Skeletal muscle tissue (tissue), 4 donors: ENCODE measurements around the gene CDKN1C. TPM values are rescaled to one million over a fixed set of nuclear protein-coding genes. Genes with fewer than 3 reads are reported as not detected.
A peak's percentile ranks its signal among the peaks of the same experiment; 100 is the strongest.

ENCODE experiments used
- H3K27ac ChIP-seq: one replicate; pipeline ENCODE4 v1.7.0; 2013; ENCODE audit warnings: mild to moderate bottlenecking, low read depth, low read length, inconsistent platforms
- H3K27me3 ChIP-seq, 3 donors: one replicate each; pipeline ENCODE4 v1.7.0; 2013; ENCODE audit warnings: low read length in 3 of 3; ENCODE audit not compliant: control insufficient read depth in 3 of 3, insufficient read depth in 3 of 3
- H3K36me3 ChIP-seq, 3 donors: one replicate each; pipeline ENCODE4 v1.7.0; 2013; ENCODE audit warnings: low read length in 3 of 3; ENCODE audit not compliant: control insufficient read depth in 3 of 3, insufficient read depth in 3 of 3
- H3K4me1 ChIP-seq, 3 donors: one replicate each; pipeline ENCODE4 v1.7.0; 2013; ENCODE audit warnings: low read length in 3 of 3, mild to moderate bottlenecking in 3 of 3; ENCODE audit not compliant: control insufficient read depth in 3 of 3, insufficient read depth in 3 of 3
- H3K4me3 ChIP-seq, 3 donors: one replicate each; pipeline ENCODE4 v1.7.0; 2013; ENCODE audit warnings: low read length in 3 of 3
- H3K9ac ChIP-seq, 3 donors: one replicate each; pipeline ENCODE4 v1.7.0; 2013; ENCODE audit warnings: low read length in 3 of 3, mild to moderate bottlenecking in 3 of 3, moderate library complexity in 2 of 3, low read depth in 1 of 3
- H3K9me3 ChIP-seq, 3 donors: one replicate each; pipeline ENCODE4 v1.7.0; 2013; ENCODE audit warnings: low read length in 3 of 3; ENCODE audit not compliant: control insufficient read depth in 3 of 3
- total RNA-seq: library from RNA; depleted of rRNA; stranded (reverse); fragments of >200 nt; gene quantifications from one replicate; pipeline ENCODE4 v1.2.3, GENCODE V29; 2014
- donor health status: Osteomylitis.

The CDKN1C gene
- 209 TPM for total RNA-seq

- Histone ChIP-seq H3K4me3 (peak within 1 kb of the TSS; percentile 71 to 87 (median 85)), H3K36me3 (no peaks in the 10 kb centered on the region), H3K9me3 (no peaks in the 10 kb centered on the region), H3K27me3 (no peaks in the 10 kb centered on the region), H3K4me1 (peaks cover 17 to 33% (median 30%) of the 10 kb centered on the region in 3 donors), H3K9ac (peak within 1 kb of the TSS; percentile 61 to 82 (median 74)), H3K27ac (peak within 1 kb of the TSS; percentile 75)
Observed at GRCh38 chr11:2885678-2886081, at the start of gene CDKN1C. TSS of gene CDKN1C (minus strand) at chr11:2885775. CDS start at chr11:2885456, 319 bp downstream.

- Histone ChIP-seq H3K9ac (no peak overlapping the region), H3K36me3 (no peaks in the 10 kb centered on the region), H3K27ac (no peak overlapping the region), H3K9me3 (peaks cover 0 to 5% (median 4%) of the 10 kb centered on the region in 3 donors), H3K4me3 (no peak overlapping the region), H3K27me3 (peaks cover 10 to 28% (median 24%) of the 10 kb centered on the region in 3 donors), H3K4me1 (peaks cover 8 to 15% (median 10%) of the 10 kb centered on the region in 3 donors)
Observed at GRCh38 chr11:2934611-2935239, 49.1 kb upstream of the CDKN1C start.

- peaks cover 8 to 12% (median 10%) of the 10 kb centered on the region in 3 donors for H3K4me1 ChIP-seq
- H3K4me3 ChIP-seq: no peak overlapping the region
- peaks cover 11 to 32% (median 28%) of the 10 kb centered on the region in 3 donors for H3K27me3 ChIP-seq
- no peak overlapping the region for H3K27ac ChIP-seq
- no peak overlapping the region for H3K9ac ChIP-seq
- peaks cover 0 to 5% (median 4%) of the 10 kb centered on the region in 3 donors for H3K9me3 ChIP-seq
- no peaks in the 10 kb centered on the region for H3K36me3 ChIP-seq
Observed at GRCh38 chr11:2934021-2934550, 48.5 kb upstream of the CDKN1C start.

GRCh38 chr11:2933375-2934020, 47.9 kb upstream of the CDKN1C start:
- Histone ChIP-seq H3K36me3 (no peaks in the 10 kb centered on the region), H3K27ac (no peak overlapping the region), H3K4me3 (no peak overlapping the region), H3K27me3 (peaks cover 15 to 38% (median 34%) of the 10 kb centered on the region in 3 donors), H3K9me3 (peaks cover 0 to 5% (median 4%) of the 10 kb centered on the region in 3 donors), H3K9ac (no peak overlapping the region), H3K4me1 (peaks cover 8 to 17% (median 16%) of the 10 kb centered on the region in 3 donors)

GRCh38 chr11:2932850-2933251, 47.3 kb upstream of the CDKN1C start:
- Histone ChIP-seq H3K9ac (no peak overlapping the region), H3K9me3 (peaks cover 0 to 5% (median 4%) of the 10 kb centered on the region in 3 donors), H3K4me3 (no peak overlapping the region), H3K36me3 (no peaks in the 10 kb centered on the region), H3K27me3 (peaks cover 20 to 45% (median 40%) of the 10 kb centered on the region in 3 donors), H3K4me1 (peaks cover 10 to 20% (median 16%) of the 10 kb centered on the region in 3 donors), H3K27ac (no peak overlapping the region)

GRCh38 chr11:2931771-2932738, 46.5 kb upstream of the CDKN1C start:
- H3K27me3 ChIP-seq: peaks cover 28 to 52% (median 48%) of the 10 kb centered on the region in 3 donors

GRCh38 chr11:2931420-2931746, 45.8 kb upstream of the CDKN1C start:
- Histone ChIP-seq H3K27me3 (peaks cover 34 to 57% (median 52%) of the 10 kb centered on the region in 3 donors), H3K4me1 (peaks cover 10 to 20% (median 16%) of the 10 kb centered on the region in 3 donors), H3K4me3 (no peak overlapping the region), H3K9me3 (no peaks in the 10 kb centered on the region), H3K9ac (no peak overlapping the region), H3K27ac (no peak overlapping the region), H3K36me3 (no peaks in the 10 kb centered on the region)

More at GRCh38 chr11:2931771-2932738, 46.5 kb upstream of the CDKN1C start:
- Histone ChIP-seq H3K9me3 (no peaks in the 10 kb centered on the region), H3K27ac (no peak overlapping the region), H3K36me3 (no peaks in the 10 kb centered on the region), H3K9ac (no peak overlapping the region), H3K4me3 (no peak overlapping the region), H3K4me1 (peaks cover 10 to 20% (median 16%) of the 10 kb centered on the region in 3 donors)

- Histone ChIP-seq H3K36me3 (no peaks in the 10 kb centered on the region), H3K9ac (peak overlapping the region in 1 of 3 donors; percentile 16), H3K9me3 (no peaks in the 10 kb centered on the region), H3K4me3 (peak overlapping the region in 1 of 3 donors; percentile 7), H3K27ac (no peak overlapping the region), H3K4me1 (peaks cover 10 to 20% (median 16%) of the 10 kb centered on the region in 3 donors), H3K27me3 (peaks cover 35 to 57% (median 54%) of the 10 kb centered on the region in 3 donors)
Observed at GRCh38 chr11:2930704-2931419, 45.3 kb upstream of the CDKN1C start.
